ENCODE measurements around the gene DGKG.

The DGKG gene

GRCh38 chr3:186381424-186382216 is 19.6 kb upstream of the DGKG start:
- no peak for TF ChIP-seq CTCF (conservative IDR thresholded peaks at IDR 0.05; ENCODE audit: low read depth, low read length)
- DNase-seq (ENCODE audit: low read depth): no peak
- no peak overlapping the region for H3K4me3 ChIP-seq (ENCODE audit: low read length)

- TF ChIP-seq CTCF (conservative IDR thresholded peaks at IDR 0.05; ENCODE audit: low read depth, low read length): no peak
- no peak overlapping the region for H3K4me3 ChIP-seq (ENCODE audit: low read length)
- DNase-seq (ENCODE audit: low read depth): peak; percentile 20
Measured at GRCh38 chr3:186380622-186381380, 18.8 kb upstream of the DGKG start.

- DNase-seq (ENCODE audit: low read depth): no peak
- no peak for TF ChIP-seq CTCF (conservative IDR thresholded peaks at IDR 0.05; ENCODE audit: low read depth, low read length)
Measured at GRCh38 chr3:186375443-186375842, 13.4 kb upstream of the DGKG start.

GRCh38 chr3:186374376-186374775 is 12.3 kb upstream of the DGKG start:
- H3K4me3 ChIP-seq (ENCODE audit: low read length): no peak overlapping the region
- TF ChIP-seq CTCF (conservative IDR thresholded peaks at IDR 0.05; ENCODE audit: low read depth, low read length): no peak
- DNase-seq (ENCODE audit: low read depth): no peak

More at GRCh38 chr3:186375443-186375842, 13.4 kb upstream of the DGKG start:
- H3K4me3 ChIP-seq (ENCODE audit: low read length): no peak overlapping the region

- no peak overlapping the region for H3K4me3 ChIP-seq (ENCODE audit: low read length)
- no peak for DNase-seq (ENCODE audit: low read depth)
- no peak for TF ChIP-seq CTCF (conservative IDR thresholded peaks at IDR 0.05; ENCODE audit: low read depth, low read length)
Measured at GRCh38 chr3:186369217-186369616, 7.2 kb upstream of the DGKG start.

- no peak for DNase-seq (ENCODE audit: low read depth)
- no peak overlapping the region for H3K4me3 ChIP-seq (ENCODE audit: low read length)
- no peak for TF ChIP-seq CTCF (conservative IDR thresholded peaks at IDR 0.05; ENCODE audit: low read depth, low read length)
Measured at GRCh38 chr3:186368717-186369116, 6.7 kb upstream of the DGKG start.

Measured in retinal pigment epithelial cell (primary cell).